ENCODE results near the gene TEX101. TPM values are rescaled to one million over a fixed set of nuclear protein-coding genes. Genes with fewer than 3 reads are reported as not detected.

Gene TEX101
- total RNA-seq, 2 donors from 2014 or later, result 0.17 TPM; not detected in 1

DNA sequence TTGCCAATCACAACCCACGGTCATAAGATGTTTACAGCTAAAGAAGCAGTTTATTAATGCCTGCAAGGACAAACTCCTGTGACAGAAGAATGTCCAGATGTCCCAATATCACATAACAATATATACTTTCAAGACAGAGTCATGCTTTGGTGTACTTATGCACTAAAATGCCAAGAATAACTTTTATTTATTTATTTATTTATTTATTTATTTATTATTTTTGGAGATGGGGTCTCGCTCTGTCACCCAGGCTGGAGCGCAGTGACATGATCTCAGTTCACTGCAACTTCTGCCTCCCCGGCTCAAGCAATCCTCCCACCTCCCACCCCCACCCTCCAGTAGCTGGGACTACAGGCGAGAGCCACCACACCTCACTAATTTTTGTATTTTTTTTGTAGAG is 9.1 kb downstream of the TEX101 start:
- H3K27me3 ChIP-seq, result no peaks in the 10 kb centered on the region
- H3K27ac ChIP-seq, result no peak overlapping the region
- H3K4me3 ChIP-seq, result no peak overlapping the region
- no peaks in the 10 kb centered on the region for H3K9me3 ChIP-seq
- no peak overlapping the region for H3K9ac ChIP-seq (ENCODE audit: low read depth in 2 of 2, low read length in 2 of 2)
- DNase-seq, result no peak
- intact Hi-C loops (cut with DNase I), result no loop called here
- no peaks in the 10 kb centered on the region for H3K4me1 ChIP-seq
- TF ChIP-seq, protein P1, sequence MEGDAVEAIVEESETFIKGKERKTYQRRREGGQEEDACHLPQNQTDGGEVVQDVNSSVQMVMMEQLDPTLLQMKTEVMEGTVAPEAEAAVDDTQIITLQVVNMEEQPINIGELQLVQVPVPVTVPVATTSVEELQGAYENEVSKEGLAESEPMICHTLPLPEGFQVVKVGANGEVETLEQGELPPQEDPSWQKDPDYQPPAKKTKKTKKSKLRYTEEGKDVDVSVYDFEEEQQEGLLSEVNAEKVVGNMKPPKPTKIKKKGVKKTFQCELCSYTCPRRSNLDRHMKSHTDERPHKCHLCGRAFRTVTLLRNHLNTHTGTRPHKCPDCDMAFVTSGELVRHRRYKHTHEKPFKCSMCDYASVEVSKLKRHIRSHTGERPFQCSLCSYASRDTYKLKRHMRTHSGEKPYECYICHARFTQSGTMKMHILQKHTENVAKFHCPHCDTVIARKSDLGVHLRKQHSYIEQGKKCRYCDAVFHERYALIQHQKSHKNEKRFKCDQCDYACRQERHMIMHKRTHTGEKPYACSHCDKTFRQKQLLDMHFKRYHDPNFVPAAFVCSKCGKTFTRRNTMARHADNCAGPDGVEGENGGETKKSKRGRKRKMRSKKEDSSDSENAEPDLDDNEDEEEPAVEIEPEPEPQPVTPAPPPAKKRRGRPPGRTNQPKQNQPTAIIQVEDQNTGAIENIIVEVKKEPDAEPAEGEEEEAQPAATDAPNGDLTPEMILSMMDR (IDR thresholded peaks at IDR 0.05), result no peak
- H3K36me3 ChIP-seq, result no peaks in the 10 kb centered on the region

DNA sequence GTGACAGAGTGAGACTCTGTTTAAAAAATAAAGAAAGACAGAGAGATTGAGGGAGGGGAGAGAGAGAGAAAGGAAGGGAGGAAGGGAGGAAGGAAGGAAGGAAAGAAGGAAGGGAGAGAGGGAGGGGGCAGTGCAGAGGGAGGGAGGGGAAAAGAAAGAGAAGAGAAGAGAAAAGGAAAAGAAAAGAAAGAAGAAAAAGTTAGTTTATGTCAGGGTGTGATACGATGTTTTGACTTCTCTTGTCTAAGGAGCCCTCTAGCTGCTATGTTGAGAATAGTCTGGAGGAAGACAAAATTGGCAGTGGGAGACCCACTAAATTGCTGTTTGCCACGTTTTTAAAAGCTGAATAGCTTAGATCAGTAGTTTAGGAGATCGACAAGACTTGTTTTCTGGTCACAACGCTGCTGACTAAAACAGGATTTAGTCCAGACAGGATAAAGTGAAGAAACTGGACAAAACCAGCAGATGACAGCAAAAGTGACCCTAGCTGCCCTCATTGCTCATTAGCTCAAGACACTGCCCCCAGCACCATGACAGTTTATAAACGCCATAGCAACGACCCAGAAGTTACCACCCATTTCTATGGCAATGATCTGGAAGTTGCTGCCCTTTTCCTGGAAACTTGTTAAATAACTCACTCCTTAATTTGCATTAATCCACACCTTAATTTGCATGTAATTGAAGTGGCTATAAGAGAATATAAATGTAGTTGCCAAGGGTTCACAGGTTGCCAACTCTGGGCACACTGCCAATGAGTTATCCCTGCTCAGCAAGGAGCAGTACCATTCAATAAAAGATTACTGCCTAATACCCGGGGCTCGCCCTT is 11.1 kb downstream of the TEX101 start:
- H3K27ac ChIP-seq, result peak overlapping the region; percentile 83
- no peaks in the 10 kb centered on the region for H3K27me3 ChIP-seq
- H3K4me3 ChIP-seq, result no peak overlapping the region
- H3K36me3 ChIP-seq, result no peaks in the 10 kb centered on the region
- intact Hi-C loops (cut with DNase I), result no loop called here
- DNase-seq, result peak; percentile 93
- TF ChIP-seq, protein P1 (IDR thresholded peaks at IDR 0.05), result peak; percentile 49
- H3K9me3 ChIP-seq, result no peaks in the 10 kb centered on the region
- no peaks in the 10 kb centered on the region for H3K4me1 ChIP-seq
- peak overlapping the region in 1 of 2 donors; percentile 43 for H3K9ac ChIP-seq (ENCODE audit: low read depth in 2 of 2, low read length in 2 of 2)

DNA sequence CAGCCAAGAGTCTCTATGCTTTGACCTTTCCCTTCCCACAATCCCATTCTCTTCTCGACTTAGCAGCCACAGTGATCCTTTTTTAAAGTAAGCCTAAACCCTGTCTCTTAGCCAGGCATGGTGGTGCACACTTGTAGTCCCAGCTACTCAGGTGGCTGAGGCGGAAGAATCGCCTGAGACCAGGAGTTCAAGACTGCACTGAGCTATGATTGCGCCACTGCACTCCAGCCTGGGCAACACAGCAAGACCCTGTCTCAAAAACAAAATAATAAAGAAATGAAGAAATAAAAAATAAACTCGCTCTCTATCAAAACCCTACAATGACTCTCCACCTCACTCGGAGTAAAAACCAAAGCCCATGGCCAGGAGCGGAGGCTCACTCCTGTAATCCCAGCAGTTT is 14.7 kb downstream of the TEX101 start:
- no peaks in the 10 kb centered on the region for H3K9me3 ChIP-seq
- H3K9ac ChIP-seq (ENCODE audit: low read depth in 2 of 2, low read length in 2 of 2), result no peak overlapping the region
- TF ChIP-seq, protein P1 (IDR thresholded peaks at IDR 0.05), result no peak
- H3K36me3 ChIP-seq, result no peaks in the 10 kb centered on the region
- no peaks in the 10 kb centered on the region for H3K4me1 ChIP-seq
- no peak overlapping the region for H3K27ac ChIP-seq
- H3K4me3 ChIP-seq, result no peak overlapping the region
- DNase-seq, result no peak
- H3K27me3 ChIP-seq, result no peaks in the 10 kb centered on the region
- intact Hi-C loops (cut with DNase I), result no loop called here

- Histone ChIP-seq H3K36me3 (no peaks in the 10 kb centered on the region), H3K4me1 (no peaks in the 10 kb centered on the region), H3K4me3 (no peak overlapping the region), H3K27me3 (no peaks in the 10 kb centered on the region), H3K27ac (peak overlapping the region; percentile 32), H3K9ac (ENCODE audit: low read depth in 2 of 2, low read length in 2 of 2) (no peak overlapping the region), H3K9me3 (no peaks in the 10 kb centered on the region)
- DNase-seq, result peak; percentile 33
- TF ChIP-seq, protein P1 (IDR thresholded peaks at IDR 0.05), result no peak
- intact Hi-C loops (cut with DNase I), result no loop called here
Measured at GRCh38 chr19:43430142-43430710, 15.5 kb downstream of the TEX101 start.

DNA sequence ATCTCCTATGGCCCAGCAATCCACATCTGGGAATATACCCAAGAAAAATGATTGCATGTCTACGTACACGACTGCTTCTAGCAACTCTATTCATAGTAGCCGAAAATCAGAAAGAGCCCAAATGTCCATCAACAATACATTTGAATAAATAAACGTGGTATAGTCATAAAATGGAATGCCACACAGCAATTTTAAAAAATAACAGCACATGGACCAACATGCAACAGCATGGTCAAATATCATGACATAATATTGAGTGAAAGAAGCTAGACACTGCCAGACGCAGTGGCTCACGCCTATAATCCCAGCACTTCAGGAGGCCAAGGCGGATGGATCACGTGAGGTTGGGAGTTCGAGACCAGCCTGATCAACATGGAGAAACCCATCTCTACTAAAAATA is 16.3 kb downstream of the TEX101 start:
- H3K27ac ChIP-seq, result no peak overlapping the region
- H3K4me3 ChIP-seq, result no peak overlapping the region
- no peak for DNase-seq
- TF ChIP-seq, protein P1 (IDR thresholded peaks at IDR 0.05), result no peak
- intact Hi-C loops (cut with DNase I), result no loop called here
- no peaks in the 10 kb centered on the region for H3K9me3 ChIP-seq
- H3K36me3 ChIP-seq, result no peaks in the 10 kb centered on the region
- H3K4me1 ChIP-seq, result no peaks in the 10 kb centered on the region
- no peaks in the 10 kb centered on the region for H3K27me3 ChIP-seq
- no peak overlapping the region for H3K9ac ChIP-seq (ENCODE audit: low read depth in 2 of 2, low read length in 2 of 2)
